ENCODE data around the gene METRNL.
"Not testable (repeated sequence)": the region's sequence is repeated elsewhere in the genome, so short reads cannot be mapped to it uniquely, and the experiment has no call there.

METRNL gene

GRCh38 chr17:83036193-83036592 lies 43.2 kb upstream of the METRNL start:
- TF ChIP-seq CTCF (IDR thresholded peaks at IDR 0.05; ENCODE audit: low read depth, low read length): no peak
- H3K4me3 ChIP-seq (ENCODE audit: low read depth, low read length): no peak overlapping the region

- no peak for TF ChIP-seq CTCF (IDR thresholded peaks at IDR 0.05; ENCODE audit: low read depth, low read length)
These were observed 42.7 kb upstream of the METRNL start for GRCh38 chr17:83036666-83037065.

GRCh38 chr17:83037084-83037873 lies 42.1 kb upstream of the METRNL start:
- no peak for TF ChIP-seq CTCF (IDR thresholded peaks at IDR 0.05; ENCODE audit: low read depth, low read length)
- H3K4me3 ChIP-seq (ENCODE audit: low read depth, low read length): no peak overlapping the region

More at GRCh38 chr17:83036666-83037065, 42.7 kb upstream of the METRNL start:
- H3K4me3 ChIP-seq (ENCODE audit: low read depth, low read length): no peak overlapping the region

- H3K4me3 ChIP-seq (ENCODE audit: low read depth, low read length): no peak overlapping the region
- no peak for TF ChIP-seq CTCF (IDR thresholded peaks at IDR 0.05; ENCODE audit: low read depth, low read length)
These were observed 41.6 kb upstream of the METRNL start for GRCh38 chr17:83037874-83038165.

- H3K4me3 ChIP-seq (ENCODE audit: low read depth, low read length): not testable (repeated sequence)
These were observed 40.4 kb upstream of the METRNL start for GRCh38 chr17:83038983-83039382.

- no peak for TF ChIP-seq CTCF (IDR thresholded peaks at IDR 0.05; ENCODE audit: low read depth, low read length)
- no peak overlapping the region for H3K4me3 ChIP-seq (ENCODE audit: low read depth, low read length)
These were observed 38.1 kb upstream of the METRNL start for GRCh38 chr17:83041305-83041704.

- H3K4me3 ChIP-seq (ENCODE audit: low read depth, low read length): no peak overlapping the region
- TF ChIP-seq CTCF (IDR thresholded peaks at IDR 0.05; ENCODE audit: low read depth, low read length): no peak
These were observed 36.8 kb upstream of the METRNL start for GRCh38 chr17:83042522-83043158.

GRCh38 chr17:83044479-83044878 lies 34.9 kb upstream of the METRNL start:
- H3K4me3 ChIP-seq (ENCODE audit: low read depth, low read length): not testable (repeated sequence)

All from WI38 (cell line).